ENCODE results near the gene OAS3.
"Not testable (repeated sequence)": the region's sequence is repeated elsewhere in the genome, so short reads cannot be mapped to it uniquely, and the experiment has no call there.

OAS3 gene

GRCh38 chr12:112988224-112988623 is 50.0 kb downstream of the OAS3 start:
- no peak for DNase-seq

GRCh38 chr12:112988823-112989385 is 50.6 kb downstream of the OAS3 start:
- DNase-seq = not testable (repeated sequence)

DNA sequence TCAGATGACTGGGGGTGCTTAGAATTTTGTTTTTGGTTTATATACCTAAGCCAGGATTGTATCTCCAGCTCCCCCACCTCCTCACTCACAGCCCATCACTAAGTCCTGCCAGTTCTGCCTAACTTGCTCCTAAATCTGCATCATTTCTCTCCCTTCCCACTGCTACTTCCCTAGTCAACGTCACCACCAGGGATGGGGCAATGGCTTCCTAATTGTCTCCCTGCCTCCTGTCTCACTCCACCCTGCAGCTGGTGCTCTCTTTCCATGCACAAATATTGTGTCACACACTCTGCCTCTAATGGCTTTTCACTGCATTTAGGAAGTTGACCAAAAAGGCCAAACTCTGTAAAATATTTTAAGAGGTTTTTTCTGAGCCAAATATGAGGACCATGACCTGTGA is 51.5 kb downstream of the OAS3 start:
- no peak for DNase-seq

GRCh38 chr12:112992541-112993398 is 54.5 kb downstream of the OAS3 start:
- peak; percentile 49 for DNase-seq

DNA sequence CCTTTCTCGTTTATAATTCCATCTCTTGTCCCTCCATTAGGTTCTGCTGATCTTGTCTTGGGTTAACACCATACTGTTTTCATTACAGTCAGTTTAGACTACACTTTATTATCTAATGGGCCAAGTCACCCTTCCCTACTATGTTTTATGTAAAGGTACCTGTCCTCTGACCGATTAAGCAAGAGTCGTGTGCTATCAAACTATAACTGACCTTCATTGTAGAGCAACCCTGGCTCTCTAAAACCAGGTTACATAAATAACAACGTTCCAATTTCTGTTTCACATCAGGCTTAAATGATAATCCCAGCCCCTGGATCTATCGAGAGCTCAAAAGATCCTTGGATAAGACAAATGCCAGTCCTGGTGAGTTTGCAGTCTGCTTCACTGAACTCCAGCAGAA is 56.7 kb downstream of the OAS3 start:
- no peak for DNase-seq

- no peak for DNase-seq
These were observed 58.2 kb downstream of the OAS3 start for GRCh38 chr12:112996501-112996900.

DNA sequence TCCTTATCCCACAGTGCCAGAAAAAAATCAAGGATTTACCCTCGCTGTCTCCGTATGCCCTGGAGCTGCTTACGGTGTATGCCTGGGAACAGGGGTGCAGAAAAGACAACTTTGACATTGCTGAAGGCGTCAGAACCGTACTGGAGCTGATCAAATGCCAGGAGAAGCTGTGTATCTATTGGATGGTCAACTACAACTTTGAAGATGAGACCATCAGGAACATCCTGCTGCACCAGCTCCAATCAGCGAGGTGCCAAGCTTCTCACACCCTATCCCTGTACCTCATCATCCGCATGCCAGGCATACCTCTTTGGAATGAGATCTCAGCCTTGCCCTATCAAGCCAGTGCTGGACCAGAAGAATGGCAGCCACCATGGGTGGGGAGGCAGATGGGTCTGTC is 59.2 kb downstream of the OAS3 start:
- no peak for DNase-seq

- DNase-seq = no peak
These were observed 60.9 kb downstream of the OAS3 start for GRCh38 chr12:112998987-112999767.

- no peak for DNase-seq
These were observed 62.2 kb downstream of the OAS3 start for GRCh38 chr12:113000433-113000832.

DNA sequence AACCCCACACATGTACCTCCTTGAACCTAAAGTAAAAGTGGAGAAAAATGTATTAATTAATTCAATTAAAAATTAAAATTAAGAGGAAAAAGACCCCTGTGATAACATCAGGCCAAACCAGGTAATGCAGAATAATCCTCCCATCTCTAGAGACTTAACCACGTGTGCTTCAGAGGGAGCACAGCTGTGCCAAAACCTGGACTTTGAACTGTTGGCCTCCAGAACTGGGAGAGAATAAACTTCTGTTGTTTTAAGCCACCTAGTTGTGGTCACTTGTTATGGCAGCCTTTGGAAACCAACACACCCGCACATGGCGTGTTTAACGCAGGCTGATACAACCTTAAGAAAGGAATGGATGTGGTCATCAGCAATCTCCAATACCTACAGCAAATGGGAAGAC is 63.9 kb downstream of the OAS3 start:
- DNase-seq = no peak

DNA sequence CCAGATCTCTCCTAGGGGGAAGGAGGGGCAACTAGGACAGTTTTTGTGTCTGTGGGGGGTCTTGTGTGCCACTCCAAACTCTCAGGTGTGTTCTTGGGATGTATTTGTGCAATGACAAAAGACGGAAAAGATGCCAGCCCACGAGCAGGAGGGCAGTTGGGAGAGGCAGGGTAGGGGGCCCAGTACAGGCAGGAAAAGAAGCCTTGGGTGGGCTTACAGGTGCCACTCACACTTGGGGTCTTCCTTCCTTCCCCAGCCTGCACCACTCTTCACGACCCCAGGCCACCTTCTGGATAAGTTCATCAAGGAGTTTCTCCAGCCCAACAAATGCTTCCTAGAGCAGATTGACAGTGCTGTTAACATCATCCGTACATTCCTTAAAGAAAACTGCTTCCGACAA is 64.4 kb downstream of the OAS3 start:
- DNase-seq = no peak

DNA sequence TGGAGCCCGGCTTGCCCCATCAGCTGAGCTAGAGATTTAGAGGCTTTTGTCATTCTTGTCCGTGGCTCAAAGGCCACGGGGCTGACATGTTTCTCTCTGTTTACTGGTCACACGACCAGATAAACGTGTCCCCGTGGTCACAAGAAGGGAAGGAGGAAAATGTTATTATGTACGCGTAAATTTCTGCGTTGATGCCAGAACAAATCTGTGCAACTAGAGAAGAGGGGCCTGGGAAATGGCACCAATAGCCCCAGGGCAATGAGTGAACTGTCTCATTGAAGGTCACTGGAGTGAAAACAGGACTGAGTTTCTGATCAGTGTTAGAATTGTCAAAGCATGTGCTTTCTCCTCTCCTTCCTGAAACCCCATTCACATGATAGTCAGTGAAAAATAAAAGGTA is 65.4 kb downstream of the OAS3 start:
- no peak for DNase-seq

DNA sequence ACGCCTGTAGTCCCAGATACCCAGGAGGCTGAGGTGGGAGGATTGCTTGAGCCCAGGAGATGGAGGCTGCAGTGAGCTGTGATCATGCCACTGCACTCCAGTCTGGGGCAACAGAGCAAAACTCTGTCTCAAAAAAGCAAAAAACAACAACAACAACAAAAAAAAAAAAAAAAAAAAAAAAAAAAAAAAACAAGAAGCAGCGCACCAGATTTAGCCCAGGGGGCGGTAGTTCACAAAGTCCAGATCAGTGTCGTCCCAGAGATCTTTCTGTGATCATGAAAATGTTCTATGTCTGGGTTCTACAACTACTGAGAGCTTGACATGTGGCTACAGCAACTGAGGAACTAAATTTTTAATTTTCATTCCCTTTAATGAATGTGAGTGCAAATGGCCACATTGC is 67.5 kb downstream of the OAS3 start:
- no peak for DNase-seq

DNA sequence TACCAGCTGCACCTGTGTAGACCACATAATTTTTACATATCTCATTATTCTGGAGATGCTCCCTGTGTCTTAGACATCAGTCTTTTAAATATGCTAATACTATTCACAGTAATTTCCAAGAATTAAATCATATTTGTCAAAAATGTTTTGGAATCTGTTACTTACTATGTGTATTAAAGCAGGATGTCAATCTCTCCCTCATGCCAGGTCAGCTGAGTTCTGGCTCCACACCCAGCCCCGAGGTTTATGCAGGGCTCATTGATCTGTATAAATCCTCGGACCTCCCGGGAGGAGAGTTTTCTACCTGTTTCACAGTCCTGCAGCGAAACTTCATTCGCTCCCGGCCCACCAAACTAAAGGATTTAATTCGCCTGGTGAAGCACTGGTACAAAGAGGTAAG is 67.9 kb downstream of the OAS3 start:
- no peak for DNase-seq

DNA sequence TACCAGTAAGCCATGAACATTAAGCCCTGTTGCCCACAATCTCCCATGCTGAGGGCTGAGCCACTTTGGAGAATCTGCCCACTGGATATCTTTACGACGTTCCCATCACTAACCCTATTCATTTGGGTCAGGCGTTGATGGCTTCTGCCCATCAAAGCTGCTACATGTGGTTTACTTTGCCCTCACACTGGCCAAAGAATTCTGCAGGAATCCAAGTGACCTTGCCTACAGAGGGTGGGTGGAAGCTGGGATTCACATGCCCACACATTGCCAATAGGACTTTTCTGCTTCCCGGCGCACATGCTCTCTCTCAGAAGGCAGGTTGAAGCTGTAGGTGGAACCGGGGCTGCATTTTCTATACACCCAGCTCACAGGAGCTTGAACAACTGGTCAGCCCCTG is 68.4 kb downstream of the OAS3 start:
- DNase-seq = no peak

GRCh38 chr12:113007166-113007565 is 68.9 kb downstream of the OAS3 start:
- no peak for DNase-seq

DNA sequence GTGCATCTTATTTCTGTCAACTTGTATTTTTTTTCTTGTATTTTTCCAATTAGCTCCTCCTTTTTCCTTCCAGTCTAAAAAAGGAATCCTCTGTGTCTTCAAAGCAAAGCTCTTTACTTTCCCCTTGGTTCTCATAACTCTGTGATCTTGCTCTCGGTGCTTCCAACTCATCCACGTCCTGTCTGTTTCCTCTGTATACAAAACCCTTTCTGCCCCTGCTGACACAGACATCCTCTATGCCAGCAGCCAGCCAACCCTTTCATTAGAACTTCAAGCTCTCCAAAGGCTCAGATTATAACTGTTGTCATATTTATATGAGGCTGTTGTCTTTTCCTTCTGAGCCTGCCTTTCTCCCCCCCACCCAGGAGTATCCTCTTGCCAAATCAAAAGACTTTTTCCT is 72.4 kb downstream of the OAS3 start:
- DNase-seq = no peak

- no peak for DNase-seq
These were observed 76.3 kb downstream of the OAS3 start for GRCh38 chr12:113014565-113014964.

- DNase-seq = no peak
These were observed 78.5 kb downstream of the OAS3 start for GRCh38 chr12:113016796-113017195.

DNA sequence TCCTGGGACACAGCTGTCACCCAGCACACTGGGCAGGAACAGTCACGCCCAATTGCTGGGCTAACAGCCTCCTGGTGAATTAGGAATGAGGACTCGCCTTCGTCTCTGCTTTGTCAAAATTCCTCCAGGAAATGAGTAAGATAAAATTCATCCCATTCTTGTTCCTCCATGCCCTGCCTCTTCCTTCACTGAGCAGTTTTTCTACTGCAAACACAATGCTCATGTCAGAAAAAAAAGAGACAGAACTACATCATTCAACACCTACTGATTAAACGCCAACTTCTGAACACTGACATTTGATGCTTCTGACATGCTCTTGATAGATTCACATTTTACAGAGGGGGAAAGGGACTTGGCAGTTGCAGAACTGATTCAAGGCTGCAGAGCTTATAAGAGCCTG is 80.8 kb downstream of the OAS3 start:
- no peak for DNase-seq

- DNase-seq = no peak
These were observed 83.2 kb downstream of the OAS3 start for GRCh38 chr12:113021500-113021899.

Data from activated T-cell treated with anti-CD3 and anti-CD28 coated beads, Interleukin-2, amount 50 U/mL, for 1 hour (primary cell).